HG03342 (cell line): Measurements from ENCODE around the gene MMD.

Source experiments
- ATAC-seq: cut with Tn5 transposase; IDR thresholded peaks from one replicate; pipeline ENCODE4 v1.9.1; 2021; ENCODE audit warnings: mild to moderate bottlenecking, moderate library complexity; ENCODE audit not compliant: unreplicated experiment

Gene MMD

DNA sequence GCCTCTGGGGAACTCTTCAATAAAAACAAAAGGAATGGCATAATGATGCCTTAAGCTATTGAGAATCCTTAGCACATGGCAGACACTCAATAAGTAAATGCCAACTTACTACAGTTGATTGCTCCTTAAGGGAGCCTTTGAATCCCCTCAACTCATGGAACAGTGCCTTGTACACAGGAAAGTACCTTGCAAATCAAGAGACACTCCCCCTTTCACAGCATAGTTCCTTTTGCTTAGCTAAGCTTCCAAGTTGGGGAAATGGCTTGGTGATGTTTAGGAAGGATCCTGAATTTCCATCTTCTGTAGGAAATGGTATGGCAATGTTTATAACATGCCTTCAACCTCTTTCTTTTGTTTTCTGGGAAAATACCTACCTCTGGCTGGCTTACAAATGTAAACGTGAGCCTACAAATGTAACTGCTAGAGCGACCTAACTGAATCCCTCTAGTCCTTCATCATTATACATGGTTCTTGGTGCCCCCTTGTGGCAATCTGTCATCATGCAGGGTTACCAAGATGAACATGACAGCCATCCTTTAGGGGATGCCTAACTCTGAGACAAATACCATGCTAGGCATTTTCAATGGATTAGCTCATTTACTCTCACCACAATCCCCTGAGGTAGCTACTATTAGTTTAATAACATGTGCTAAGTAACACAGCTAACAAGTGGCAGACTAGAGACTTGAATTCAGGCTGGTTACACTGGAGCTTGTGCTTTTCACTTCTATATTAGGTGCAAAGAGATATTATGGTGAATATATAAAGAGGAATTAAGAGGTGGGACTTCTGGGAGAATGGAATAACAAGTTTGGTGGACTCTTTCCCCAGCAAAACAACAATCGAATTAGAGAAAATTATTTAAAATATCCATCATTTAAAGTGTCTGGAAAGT is 65.0 kb downstream of the MMD start:
- peak; percentile 99 for ATAC-seq

DNA sequence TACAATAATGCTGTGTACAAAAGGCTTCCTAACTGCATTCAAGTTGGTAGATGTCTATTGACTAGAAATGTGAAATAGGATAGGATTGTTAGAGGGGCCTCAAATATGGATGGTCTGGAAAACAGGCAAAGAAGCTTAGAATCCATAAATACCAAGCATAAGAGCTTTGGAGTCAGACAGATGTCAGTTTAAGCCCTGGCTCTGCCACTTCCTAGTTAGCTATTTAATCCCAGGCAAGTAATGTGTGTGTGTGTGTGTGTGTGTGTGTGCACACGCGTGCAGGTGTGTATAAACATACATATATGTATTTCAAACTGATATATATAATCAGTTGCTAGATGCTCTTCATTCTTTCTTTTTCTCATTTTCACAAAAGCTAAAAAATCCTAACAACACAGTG is 66.7 kb downstream of the MMD start:
- no peak for ATAC-seq

DNA sequence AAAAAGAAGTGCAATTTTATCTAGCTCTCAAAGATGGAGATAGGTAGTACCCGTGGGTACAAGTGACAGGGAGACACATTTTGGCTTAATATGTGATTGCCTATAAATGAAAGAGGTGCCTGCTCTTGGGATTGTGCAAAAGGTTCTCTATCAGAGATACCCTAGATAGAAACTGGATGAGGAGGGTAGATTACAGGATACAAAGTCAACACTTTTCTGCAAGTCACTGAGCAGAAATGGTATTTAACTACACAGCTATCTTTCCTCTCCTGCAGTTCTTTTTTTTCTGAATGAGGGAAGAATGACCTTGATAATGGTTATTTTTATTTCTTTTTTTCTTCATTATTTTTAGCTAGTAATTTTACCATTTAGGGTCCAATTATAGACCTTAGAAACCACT is 67.6 kb downstream of the MMD start:
- no peak for ATAC-seq

DNA sequence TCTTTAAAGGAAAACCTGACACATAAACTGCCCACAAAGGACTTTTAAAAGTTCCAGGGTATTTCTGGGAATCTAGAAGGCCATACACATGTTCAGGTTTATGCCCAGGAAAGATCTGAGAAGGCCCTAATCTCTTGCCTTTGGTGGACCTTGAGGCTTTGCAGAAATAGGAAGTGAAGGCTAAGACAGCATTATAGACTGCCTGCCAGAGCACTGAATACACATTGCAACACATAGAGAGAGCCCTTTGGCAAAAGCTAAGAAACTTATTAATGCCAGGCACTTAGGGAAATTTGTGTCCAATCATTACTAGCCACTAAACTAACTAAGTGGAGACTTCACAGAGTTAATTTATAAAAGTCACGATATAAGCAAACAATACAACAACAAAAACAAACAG is 70.4 kb downstream of the MMD start:
- no peak for ATAC-seq

DNA sequence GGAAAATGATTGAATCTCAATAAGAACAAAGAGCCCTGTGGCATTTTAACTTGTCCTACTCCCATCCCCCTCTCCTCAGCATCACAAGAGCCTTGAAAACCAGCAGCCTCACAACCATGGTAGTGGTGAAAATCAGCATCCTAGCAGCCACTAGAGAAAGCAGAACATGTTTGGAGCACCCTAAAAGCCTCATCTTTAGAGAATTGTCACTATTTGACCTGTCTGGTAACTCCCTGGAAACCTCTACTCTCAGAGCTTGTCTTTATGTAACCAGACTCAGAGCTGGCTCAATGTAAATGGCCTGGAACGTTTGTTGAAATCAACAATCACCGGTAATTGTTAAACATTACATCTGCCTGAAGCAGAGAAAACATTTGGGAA is 70.8 kb downstream of the MMD start:
- no peak for ATAC-seq

DNA sequence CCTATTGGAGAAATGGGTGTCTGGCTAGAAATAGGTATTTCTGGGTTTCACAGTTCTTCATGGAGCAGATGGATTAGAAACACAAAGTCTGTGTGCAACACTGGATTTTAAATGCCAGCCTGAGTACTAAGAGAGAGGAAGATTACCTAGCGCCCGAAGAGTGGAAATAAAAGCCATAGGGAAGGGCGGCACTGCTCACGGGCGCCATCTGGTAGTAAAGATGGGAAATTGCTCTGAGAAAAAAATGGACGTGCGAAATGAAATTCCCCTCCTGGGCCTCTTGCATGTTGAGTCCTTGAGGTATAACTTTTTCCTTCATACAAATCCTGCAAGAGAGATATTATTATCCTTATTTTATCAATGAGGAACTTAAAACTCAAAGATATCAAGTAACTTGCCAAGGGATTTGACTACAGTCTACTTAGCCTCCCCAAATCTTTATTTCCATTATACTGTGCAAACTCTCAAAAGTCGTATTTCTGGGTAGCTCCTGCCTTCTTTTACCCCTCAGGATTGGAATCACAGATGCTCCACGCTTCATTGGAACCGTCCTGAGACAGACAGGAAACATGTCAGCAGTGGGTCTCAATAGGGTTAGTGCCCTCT is 72.8 kb downstream of the MMD start:
- ATAC-seq = peak; percentile 69

DNA sequence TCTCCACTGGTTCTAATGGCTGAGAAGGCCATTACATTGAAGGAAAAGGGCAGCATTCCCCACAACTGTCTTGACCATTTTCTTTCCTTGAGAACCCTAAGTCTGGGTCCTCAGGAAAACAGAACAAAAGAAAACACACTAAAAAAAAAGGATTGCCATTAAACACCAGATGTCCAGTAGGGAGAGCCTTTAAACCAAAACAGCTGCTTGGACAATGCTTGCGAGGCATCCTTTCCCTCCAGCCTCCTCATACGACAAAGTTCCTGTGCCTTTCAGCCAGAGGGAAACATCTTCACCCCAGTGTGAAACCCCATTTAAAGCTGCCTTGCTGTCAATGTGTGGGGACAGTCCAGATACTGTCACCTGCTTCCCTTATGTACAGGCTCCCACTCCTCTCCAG is 74.3 kb downstream of the MMD start:
- ATAC-seq = no peak

DNA sequence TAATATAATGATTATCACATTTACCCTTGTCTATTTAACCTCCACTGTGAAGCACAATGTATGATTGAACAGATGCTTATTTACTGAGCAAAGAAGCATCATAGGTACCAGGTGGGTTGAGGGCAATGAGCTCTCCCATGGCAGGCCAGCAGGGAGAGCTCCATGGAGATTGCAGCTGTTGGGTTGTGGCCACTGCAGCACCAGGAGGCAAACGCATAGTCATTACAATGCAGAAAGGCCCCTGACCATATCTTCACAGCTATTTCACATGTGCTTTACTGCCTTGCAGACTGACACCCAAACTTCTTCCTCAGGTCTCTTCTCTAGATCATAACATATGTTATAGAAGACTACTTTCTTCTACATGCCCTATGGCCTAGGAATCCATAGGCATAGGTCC is 75.0 kb downstream of the MMD start:
- ATAC-seq = no peak

DNA sequence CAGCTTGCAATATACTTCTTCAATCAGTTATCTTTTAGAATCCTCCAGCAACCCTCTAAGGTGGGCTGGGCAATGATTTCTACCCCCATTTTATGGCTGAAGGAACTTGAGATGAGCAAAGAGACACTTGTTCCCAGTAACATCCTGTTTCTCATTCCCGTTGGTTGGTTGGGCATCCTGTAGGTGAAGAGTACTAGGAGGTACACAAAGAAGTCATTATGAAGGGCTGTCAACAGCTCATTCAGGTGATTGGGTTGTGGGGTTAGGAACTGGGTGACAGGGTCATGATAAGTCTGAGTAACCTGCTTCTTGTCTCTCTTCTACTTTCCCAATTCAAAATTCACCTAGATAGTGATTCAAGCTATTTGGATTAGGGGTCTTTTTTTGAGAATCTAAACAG is 76.5 kb downstream of the MMD start:
- ATAC-seq = no peak

DNA sequence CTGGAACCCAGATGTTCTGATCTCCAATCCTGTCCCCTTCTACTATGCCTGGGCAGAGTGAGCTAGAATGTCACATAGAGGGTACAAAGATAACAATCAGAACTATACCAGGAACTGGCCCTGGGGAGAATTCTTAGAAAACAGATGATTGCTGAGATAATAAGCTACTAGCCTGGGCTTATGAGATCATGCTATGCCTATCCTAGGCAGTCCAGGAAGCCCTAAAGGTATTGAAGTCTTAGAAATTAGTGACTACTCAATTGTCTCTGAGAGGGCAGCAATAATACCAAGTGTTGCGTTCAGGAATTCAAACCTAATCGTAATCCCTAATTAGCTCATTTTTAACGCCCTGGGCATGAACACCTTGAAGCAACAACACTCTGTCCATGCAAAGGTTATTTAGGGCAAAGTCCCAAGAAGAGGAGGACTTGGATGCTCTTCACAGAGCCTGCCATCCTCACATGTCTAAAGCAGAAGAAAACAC is 77.1 kb downstream of the MMD start:
- no peak for ATAC-seq

DNA sequence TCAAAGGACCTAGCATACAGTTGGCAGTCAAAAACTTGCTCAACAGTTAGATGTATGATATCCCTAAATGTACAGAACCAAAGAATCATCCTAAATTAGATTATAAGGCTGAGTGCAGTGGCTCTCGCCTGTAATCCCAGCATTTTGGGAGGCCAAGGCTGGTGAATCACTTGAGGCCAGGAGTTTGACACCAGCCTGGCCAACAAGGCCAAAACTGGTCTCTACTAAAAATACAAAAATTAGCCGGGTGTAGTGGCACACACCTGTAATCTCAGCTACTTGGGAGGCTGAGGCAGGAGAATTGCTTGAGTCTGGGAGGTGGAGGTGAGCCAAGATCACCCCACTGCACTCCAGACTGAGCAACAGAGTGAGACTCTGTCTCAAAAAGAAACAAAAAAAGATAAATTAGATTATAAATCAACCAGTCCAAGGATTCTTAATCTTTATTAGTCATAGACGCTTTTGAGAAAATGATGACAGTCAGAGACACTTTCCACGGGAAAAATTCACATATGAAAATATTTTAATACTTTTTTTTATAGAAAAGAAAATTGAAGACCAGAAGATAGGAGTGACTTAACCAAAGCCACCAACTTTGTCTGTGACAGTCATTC is 77.6 kb downstream of the MMD start:
- ATAC-seq = no peak

DNA sequence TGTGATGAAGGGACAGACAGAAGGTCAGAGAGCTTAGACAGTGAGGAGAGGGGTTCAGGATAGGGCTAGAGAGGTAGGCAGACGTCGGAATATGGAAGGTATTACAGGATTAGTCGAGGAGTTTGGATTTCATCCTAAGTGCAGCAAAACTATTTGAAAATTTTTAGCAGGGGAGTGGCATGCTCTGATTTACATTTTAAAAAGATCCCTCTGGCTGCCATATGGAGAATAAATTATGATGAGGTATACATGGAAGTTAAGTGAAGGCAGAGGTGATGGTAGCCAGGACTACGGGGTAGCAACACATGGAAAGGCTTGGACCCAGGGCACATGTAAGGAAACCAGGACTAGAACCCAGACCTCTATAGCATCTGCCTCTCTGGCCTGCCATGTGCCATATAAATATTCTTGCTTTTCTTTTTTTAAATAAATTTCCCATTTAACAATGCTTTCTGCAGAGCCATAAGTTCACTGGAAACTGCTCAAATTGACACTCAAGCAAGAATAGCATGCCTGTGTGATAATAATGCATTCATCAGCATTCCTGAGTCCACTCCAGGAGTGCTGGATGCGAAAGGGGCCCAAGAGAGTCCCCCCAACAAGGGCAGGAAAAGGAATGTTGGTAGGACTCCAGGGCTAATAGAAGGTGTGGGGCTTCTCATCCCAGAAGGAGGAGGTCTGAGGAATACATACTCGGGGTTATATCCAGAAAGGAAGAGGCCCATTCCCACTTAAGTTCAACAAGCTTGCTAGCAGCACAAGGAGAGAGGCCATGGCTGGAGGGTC is 78.6 kb downstream of the MMD start:
- no peak for ATAC-seq
